ENCODE data around the gene WDR89.
"Not testable (repeated sequence)": the region's sequence is repeated elsewhere in the genome, so short reads cannot be mapped to it uniquely, and the experiment has no call there.

WDR89 gene

GRCh38 chr14:63650256-63650952, 8.7 kb upstream of the WDR89 start:
- DNase-seq: no peak

- no peak for DNase-seq
Measured at GRCh38 chr14:63647696-63648410, 6.2 kb upstream of the WDR89 start.

- no peak for DNase-seq
Measured at GRCh38 chr14:63644741-63645140, 3.1 kb upstream of the WDR89 start.

GRCh38 chr14:63642656-63643382, 1.1 kb upstream of the WDR89 start:
- no peak for DNase-seq

GRCh38 chr14:63642229-63642611, 549 bp upstream of the WDR89 start:
- DNase-seq: peak; percentile 85 to 98

GRCh38 chr14:63638493-63638892, 3.2 kb downstream of the WDR89 start:
- no peak for DNase-seq

- DNase-seq: not testable (repeated sequence)
Measured at GRCh38 chr14:63636094-63636635, 5.5 kb downstream of the WDR89 start.

GRCh38 chr14:63633801-63634200, 7.9 kb downstream of the WDR89 start:
- DNase-seq: no peak

- no peak for DNase-seq
Measured at GRCh38 chr14:63632932-63633514, 8.6 kb downstream of the WDR89 start.

GRCh38 chr14:63624701-63625100, 17.0 kb downstream of the WDR89 start:
- no peak for DNase-seq

- no peak for DNase-seq
Measured at GRCh38 chr14:63624203-63624602, 17.5 kb downstream of the WDR89 start.

- not testable (repeated sequence) for DNase-seq
Measured at GRCh38 chr14:63621975-63622374, 19.7 kb downstream of the WDR89 start.

GRCh38 chr14:63616015-63616414, 25.7 kb downstream of the WDR89 start:
- no peak for DNase-seq

GRCh38 chr14:63614679-63615363, 26.9 kb downstream of the WDR89 start:
- no peak for DNase-seq

- DNase-seq: no peak
Measured at GRCh38 chr14:63611078-63611477, 30.6 kb downstream of the WDR89 start.

GRCh38 chr14:63605041-63605532, 36.6 kb downstream of the WDR89 start:
- no peak for DNase-seq

- DNase-seq: no peak
Measured at GRCh38 chr14:63604626-63605025, 37.0 kb downstream of the WDR89 start.

- DNase-seq: no peak
Measured at GRCh38 chr14:63603749-63604277, 37.9 kb downstream of the WDR89 start.

- DNase-seq: no peak
Measured at GRCh38 chr14:63598807-63599206, 42.9 kb downstream of the WDR89 start.

GRCh38 chr14:63596998-63597658, 44.5 kb downstream of the WDR89 start:
- no peak for DNase-seq
